ENCODE data around the gene ZIC1.

DNA sequence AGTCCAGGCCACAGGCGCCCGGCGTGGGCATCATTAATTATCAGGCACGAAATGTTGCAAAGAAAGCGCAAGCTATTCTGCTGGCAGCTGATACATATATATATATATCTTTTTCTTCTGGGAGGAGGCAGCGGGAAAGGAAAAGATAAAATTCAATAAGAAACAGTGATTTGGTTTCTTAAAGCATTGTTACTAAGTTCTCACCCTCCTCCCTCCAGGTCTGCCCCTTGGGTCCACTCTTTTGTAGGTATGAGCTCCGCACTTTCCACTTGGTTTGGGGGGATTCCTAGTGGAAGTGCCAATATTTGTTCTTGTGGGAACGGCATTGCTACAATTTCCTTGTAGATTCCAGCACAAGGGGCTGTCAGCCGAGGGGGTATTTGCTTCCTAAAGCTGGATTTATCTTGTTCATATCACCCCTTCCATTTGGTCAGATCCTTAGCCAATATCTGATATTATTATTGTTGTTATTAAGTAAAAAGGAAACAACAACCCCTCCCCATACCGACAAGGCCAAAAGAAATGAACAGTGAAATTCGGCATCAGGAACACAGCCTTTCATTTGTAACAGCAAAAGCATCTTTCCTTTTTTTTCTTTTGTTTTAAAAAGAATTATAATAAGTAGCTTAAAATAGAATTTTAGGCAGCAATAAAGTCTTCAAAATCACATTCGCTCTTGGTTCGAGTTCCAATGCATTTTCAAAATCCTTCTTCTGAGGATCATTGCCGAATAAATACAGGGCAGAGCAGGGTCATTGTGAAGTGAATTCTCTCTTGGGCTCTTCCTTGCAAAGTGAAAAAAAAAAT lies 15.6 kb downstream of the ZIC1 start:
- TF ChIP-seq, protein P1, sequence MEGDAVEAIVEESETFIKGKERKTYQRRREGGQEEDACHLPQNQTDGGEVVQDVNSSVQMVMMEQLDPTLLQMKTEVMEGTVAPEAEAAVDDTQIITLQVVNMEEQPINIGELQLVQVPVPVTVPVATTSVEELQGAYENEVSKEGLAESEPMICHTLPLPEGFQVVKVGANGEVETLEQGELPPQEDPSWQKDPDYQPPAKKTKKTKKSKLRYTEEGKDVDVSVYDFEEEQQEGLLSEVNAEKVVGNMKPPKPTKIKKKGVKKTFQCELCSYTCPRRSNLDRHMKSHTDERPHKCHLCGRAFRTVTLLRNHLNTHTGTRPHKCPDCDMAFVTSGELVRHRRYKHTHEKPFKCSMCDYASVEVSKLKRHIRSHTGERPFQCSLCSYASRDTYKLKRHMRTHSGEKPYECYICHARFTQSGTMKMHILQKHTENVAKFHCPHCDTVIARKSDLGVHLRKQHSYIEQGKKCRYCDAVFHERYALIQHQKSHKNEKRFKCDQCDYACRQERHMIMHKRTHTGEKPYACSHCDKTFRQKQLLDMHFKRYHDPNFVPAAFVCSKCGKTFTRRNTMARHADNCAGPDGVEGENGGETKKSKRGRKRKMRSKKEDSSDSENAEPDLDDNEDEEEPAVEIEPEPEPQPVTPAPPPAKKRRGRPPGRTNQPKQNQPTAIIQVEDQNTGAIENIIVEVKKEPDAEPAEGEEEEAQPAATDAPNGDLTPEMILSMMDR (conservative IDR thresholded peaks at IDR 0.05), result no peak
- TF ChIP-seq ZFX (IDR thresholded peaks at IDR 0.05), result no peak
